ENCODE data around the gene NAA80. TPM values are rescaled to one million over a fixed set of nuclear protein-coding genes. Genes with fewer than 3 reads are reported as not detected.

Gene NAA80, protein sequence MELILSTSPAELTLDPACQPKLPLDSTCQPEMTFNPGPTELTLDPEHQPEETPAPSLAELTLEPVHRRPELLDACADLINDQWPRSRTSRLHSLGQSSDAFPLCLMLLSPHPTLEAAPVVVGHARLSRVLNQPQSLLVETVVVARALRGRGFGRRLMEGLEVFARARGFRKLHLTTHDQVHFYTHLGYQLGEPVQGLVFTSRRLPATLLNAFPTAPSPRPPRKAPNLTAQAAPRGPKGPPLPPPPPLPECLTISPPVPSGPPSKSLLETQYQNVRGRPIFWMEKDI
- 2.2 and 3.8 TPM in 2 replicates for total RNA-seq

DNA sequence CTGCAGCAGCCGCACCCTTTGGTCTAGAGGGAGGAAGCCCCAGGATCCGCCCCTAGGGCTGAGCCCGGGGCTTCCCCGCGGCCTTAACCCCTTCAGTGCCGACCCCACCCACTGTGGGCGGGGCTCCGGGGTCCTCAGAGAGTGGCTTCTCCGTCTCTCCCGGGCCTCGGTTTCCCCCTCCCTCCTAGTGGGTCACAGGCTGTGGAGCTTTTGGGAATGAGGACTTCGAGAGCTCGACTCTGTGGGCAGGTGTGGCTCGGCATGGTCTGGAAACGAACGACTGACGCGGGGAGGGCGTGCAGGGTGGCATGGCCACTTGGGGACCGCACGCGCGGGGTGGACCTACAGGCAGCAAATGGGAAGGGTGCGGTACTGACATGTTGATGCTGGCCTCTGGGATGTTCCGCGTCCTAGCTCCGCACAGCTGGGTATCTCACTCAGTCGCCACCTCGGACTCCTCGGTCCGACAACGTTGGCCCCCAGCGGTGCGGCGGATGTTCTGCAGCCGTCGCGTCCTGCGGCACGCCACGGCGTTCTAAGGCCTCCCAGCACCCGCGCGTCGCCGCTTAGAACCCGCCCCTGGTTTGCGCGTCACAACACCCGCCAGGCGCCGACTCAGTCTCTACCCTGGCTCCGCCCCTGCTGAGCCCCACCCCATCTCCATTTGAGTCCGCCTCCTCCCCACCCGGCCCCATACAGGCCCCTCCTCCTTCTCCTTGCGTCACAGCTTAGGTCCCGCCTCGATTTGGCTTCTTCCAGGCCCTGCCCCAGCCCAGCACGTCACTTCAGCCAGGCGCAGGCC is at the start of gene NAA80, which contains the start of gene HYAL3:
Gene NAA80, minus strand, starts transcription at position 570 of the 802 bp plus-strand sequence. CDS start 1,942 bp downstream, outside the sequence.
Gene HYAL3, minus strand, starts transcription at position 570 of the 802 bp plus-strand sequence. CDS start 3,803 bp downstream, outside the sequence.

DNA sequence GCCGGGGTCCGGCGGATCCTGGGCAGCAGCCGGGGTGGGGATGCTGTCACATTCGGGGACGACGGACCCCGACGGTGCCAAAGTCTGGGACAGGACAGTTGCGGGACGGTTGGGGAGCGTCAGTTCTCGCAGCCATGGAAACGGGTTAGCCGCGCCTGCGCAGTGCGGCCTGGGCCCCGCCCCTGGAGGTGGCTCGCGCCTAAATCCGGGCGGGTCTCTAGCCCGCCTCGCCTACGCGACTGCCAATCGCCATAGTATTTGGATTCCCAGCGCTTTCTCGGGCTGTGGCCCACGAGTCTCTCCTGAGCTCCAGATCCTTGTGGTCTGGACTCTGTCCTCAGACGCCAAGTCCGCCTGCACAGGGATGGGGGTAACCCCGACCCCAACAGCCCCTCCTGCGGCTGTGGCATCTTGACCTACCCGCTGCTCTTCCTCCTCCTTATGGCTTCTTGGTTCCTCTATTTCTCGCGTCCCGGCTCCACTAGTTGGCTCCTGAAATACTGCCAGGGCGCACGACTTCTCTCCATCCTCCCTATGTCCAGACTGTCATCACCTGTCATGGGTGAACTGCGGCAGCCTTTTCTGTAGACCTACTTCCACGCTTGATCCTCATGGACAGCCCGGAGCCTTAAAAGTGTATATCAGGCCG is 46.5 kb upstream of the NAA80 start, which contains the start of gene ZMYND10:
Gene ZMYND10, minus strand, starts transcription at position 147 of the 649 bp plus-strand sequence. CDS start 153 bp downstream, outside the sequence.

DNA sequence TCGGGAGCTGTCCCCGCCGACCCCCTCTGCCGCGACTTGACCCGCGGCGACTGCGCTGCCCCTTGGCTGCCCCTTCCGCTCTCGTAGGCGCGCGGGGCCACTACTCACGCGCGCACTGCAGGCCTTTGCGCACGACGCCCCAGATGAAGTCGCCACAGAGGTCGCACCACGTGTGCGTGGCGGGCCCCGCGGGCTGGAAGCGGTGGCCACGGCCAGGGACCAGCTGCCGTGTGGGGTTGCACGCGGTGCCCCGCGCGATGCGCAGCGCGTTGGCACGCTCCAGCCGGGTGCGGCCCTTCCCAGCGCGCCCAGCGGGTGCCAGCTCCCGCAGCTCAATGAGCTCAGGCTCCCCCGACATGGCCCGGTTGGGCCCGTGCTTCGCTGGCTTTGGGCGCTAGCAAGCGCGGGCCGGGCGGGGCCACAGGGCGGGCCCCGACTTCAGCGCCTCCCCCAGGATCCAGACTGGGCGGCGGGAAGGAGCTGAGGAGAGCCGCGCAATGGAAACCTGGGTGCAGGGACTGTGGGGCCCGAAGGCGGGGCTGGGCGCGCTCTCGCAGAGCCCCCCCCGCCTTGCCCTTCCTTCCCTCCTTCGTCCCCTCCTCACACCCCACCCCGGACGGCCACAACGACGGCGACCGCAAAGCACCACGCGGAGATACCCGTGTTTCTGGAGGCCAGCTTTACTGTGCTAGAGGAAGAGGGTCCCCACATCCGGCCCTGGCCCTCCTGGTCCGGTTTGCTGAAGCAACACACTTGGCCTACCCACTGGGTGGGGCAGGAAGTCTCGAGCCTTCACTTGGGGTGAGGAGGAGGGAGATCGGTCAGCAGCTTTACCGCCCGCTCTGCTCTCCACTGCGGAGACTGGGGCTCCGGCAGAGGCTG is 41.5 kb upstream of the NAA80 start, which contains the start of gene RASSF1:
Gene RASSF1, minus strand, starts transcription at position 389 of the 882 bp plus-strand sequence. Its CDS starts 31 bp downstream, at position 358.

DNA sequence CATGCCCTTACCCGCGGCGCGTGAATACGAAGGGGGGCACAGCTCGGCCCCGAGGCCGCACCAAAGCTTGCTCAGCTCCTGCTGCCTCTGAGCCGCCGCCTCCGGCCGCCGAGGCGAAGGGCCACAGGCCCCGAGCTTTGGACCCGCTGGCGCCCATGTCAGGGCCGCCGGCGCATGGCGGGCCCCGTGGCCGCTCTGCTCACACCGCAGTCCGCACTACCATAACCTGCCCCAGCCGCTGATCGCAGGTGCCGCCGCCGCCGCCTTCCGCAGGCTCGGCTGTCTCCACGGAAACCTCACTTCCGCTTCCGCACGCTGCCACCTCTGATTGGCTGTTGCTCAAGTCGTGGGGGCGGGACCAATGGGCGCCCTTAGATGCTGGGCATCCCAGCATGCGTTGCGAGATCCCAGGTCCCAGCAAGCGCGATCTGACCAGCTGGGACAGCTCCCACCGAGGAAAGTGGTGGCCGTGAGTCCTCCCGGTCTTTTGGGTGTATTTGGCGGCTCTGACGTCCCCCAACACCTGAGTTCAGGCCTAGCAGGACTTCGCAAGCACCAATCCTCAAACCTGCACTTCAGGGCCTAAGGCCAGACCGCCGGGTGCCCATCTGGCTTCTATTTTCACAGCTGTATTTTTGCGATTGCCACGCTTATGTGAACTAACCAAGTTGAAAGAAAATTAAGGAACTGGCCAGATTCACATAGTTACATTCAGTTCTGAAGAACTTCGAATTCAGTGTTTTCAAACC is 28.9 kb upstream of the NAA80 start, which contains the start of gene TUSC2:
Gene TUSC2, minus strand, starts transcription at position 281 of the 749 bp plus-strand sequence. Its CDS starts 124 bp downstream, at position 157.

DNA sequence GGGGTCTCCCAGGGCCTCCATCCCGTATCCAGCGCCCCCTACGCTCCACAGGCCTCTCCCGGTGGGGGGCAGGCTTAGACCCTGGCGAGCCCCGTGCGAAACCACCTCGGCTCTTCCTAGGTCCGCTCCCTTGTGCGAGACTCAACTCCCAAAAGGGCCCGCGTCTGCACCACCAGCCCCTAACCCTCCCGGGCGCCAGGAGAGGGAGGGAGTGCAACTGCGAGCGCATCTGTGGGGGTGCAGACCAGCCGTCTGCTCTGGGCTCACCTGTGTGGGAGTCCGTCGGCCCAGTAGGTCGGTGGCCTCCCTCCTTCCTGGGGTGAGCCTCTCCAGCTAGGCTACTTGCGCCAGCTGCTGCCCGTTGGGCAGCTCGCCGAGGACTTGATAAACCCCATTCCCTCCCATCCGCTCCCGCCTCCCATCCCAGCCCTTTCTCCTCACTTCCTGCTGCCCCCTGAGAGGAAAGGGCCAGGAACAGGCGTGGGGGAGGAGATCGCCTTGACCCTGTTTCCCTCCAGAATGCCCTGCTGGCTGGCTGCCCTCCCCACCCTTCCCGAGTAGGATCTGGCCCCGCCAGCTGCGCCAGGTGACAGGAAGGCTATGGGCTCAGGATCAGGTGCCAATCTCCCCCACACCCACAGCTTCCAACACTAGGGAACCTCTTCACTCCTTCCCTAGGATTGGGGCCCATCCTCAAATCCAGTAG is 23.3 kb upstream of the NAA80 start, which contains the start of gene HYAL2:
Gene HYAL2, minus strand, starts transcription at position 360 of the 706 bp plus-strand sequence. CDS start 2,256 bp downstream, outside the sequence.

DNA sequence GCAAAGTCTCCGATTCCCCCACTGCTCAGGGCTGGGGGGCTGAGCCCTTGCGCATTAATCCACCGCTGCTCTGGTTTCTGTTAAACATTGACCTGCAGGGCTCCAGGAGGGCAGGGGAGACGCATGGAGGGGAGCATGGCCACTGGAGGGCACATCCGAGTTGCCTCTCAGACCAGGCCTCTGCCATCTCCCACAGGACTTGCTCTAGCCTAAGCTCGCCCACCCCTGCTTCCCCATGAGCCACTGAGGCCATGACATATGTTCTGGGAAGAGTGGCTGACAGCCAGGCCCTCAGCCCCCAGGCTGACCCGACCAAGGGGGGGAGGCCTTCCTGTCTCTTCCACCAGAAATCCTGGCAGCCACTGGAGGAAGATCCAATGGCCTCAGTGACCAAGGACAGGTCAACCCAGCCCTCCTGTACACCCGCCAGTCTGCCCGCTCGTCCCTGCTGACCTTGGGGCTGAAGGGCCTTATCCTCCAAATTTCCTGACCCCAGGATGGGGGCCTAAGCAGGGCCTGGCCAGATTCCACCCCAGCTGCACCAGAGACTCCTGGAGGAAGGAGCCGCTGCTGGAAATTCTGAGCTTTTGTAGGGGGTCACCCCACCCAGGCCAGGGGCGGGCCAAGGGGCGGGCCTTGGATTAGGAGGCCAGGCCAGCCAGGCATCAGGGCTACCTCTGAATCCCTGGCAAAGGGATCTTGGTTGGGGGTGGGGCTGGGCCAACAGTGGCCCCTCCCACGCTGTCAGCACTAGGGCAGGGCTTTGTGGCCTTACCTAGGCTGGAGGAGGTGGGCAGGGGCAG is 4.0 kb upstream of the NAA80 start, which contains the start of gene HYAL1:
Gene HYAL1, minus strand, starts transcription at position 562 of the 803 bp plus-strand sequence. CDS start 618 bp downstream, outside the sequence.

DNA sequence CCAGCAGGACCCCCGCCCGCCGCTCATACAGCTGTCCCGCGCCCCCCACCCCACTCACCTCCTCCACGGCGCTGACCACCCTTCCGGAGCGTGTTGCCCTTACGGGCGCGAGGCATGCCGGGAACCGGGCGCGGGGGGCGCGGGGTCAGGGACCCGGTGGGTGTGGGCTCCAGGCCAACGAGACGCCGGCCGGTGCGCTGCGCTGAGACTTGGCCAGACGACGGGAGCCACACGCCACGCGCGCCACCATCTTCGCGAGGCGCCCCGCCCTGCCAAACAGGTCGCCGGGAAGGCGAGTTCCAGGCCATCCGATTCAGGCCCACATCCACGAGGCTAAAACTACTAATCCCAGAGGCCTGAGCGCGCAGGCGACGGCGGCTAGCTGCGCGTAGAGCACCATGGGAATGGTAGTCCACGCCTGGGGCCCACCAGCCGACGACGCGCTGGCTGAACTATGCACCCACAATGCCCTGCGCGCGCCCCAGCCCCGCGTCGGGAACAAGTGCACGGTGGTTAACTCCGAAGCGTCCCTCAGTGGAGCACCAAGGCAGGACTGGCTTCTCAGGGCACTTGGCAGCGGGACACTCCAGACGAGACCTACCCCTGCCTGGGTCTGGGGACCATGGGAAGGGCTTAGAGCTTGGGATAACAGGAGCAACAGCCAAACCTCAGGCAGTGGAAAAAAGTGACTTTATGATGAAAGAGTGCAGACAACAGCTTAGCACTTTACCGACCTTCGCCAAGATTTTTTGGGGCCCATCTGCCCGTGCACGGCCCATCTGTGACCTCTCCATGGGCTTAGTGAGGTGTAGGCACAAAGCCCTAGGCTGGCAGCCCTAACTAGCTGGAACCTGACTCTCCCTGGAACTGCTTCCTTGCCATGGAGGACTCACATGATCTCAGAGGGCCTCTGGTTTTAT is 6.8 kb downstream of the NAA80 start, which contains the start of gene IFRD2:
Gene IFRD2, minus strand, starts transcription at position 271 of the 920 bp plus-strand sequence. Its CDS starts 155 bp downstream, at position 116.

DNA sequence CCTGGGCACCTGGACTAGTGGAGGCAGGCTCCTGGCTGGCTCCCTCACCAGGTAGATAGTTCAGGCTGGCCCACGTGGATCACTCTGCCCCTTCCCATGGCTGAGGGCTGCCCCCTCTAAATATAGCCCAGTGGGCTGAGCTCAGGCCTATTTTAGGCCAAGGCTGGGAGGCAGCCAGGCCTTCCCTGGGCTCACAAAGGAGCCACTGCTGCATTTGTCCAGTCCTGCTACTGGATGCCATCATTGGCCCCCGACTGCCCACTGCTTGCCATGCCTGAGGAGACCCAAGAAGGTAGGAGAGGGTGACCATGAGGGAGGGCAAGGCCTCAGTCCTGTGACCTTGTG is 20.4 kb downstream of the NAA80 start, which contains the start of gene LSMEM2:
Gene LSMEM2, plus strand, starts transcription at position 208 of the 345 bp plus-strand sequence. Its CDS starts 27 bp downstream, at position 235.

DNA sequence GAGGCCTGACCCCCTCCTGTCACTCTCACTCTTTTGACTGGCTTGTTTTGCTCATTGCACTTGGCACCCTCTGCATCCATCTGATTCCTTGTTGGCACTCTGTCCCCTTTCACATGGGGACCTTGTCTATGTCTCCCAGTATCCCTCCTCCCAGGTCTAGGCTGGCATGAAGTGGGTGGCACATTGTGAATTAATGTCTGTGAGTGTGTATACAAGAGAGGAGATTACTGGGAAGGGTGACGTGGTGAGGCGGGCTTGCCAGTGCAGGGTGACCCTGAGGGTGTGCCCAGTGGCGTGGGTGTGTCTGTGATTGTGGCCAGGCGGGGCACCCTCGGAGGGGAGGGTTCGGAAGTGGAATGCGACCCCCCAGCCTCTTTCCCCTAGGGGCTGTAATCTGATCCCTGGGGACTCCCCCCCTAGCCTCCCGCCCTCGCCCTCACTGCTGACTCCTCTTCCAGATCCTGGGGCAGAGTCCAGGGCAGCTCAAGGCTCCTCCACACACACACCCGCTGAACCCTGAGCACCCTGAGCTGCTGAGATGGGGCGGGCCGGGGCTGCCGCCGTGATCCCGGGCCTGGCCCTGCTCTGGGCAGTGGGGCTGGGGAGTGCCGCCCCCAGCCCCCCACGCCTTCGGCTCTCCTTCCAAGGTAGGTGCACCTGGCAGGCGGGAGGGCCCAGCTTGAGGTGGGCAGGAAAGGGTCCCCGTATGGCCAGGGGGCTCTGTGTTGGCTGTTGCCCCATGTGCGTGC is 30.3 kb downstream of the NAA80 start, which contains the start of gene SEMA3B:
Gene SEMA3B, plus strand, starts transcription at position 445 of the 749 bp plus-strand sequence. Its CDS starts 94 bp downstream, at position 539.

Other genes starting within 250 kb of the NAA80 start
- 115 and 400 TPM in 2 replicates for gene RBM5, start 210.5 kb downstream of the NAA80 start, total RNA-seq
- gene SEMA3F, start 144.1 kb downstream of the NAA80 start, total RNA-seq = 2.1 and 4.7 TPM in 2 replicates
- gene GNAT1, start 107.8 kb downstream of the NAA80 start, total RNA-seq = not detected in 2 replicates
- not detected in 2 replicates for gene SLC38A3, start 94.1 kb downstream of the NAA80 start, total RNA-seq
- 293 and 296 TPM in 2 replicates for gene GNAI2, start 63.2 kb downstream of the NAA80 start, total RNA-seq
- 31.7 and 36.9 TPM in 2 replicates for gene SEMA3B, start 30.3 kb downstream of the NAA80 start, total RNA-seq
- not detected in 2 replicates for gene LSMEM2, start 20.3 kb downstream of the NAA80 start, total RNA-seq
- gene IFRD2, start 7.0 kb downstream of the NAA80 start, total RNA-seq = 24.2 and 26.0 TPM in 2 replicates
- 3.9 and 6.6 TPM in 2 replicates for gene HYAL3, start within 50 bp of the NAA80 start, total RNA-seq
- 1.2 and 2.7 TPM in 2 replicates for gene HYAL1, start 4.2 kb upstream of the NAA80 start, total RNA-seq
- gene HYAL2, start 23.3 kb upstream of the NAA80 start, total RNA-seq = 62.7 and 75.0 TPM in 2 replicates
- 8.4 and 9.5 TPM in 2 replicates for gene TUSC2, start 28.8 kb upstream of the NAA80 start, total RNA-seq
- gene RASSF1, start 41.4 kb upstream of the NAA80 start, total RNA-seq = 35.1 and 38.6 TPM in 2 replicates
- gene ZMYND10, start 46.3 kb upstream of the NAA80 start, total RNA-seq = 1.3 and 1.4 TPM in 2 replicates
- gene NPRL2, start 51.4 kb upstream of the NAA80 start, total RNA-seq = 22.5 and 30.1 TPM in 2 replicates
- gene CYB561D2, start 51.5 kb upstream of the NAA80 start, total RNA-seq = 24.0 and 26.0 TPM in 2 replicates
- 29.2 and 32.9 TPM in 2 replicates for gene TMEM115, start 60.1 kb upstream of the NAA80 start, total RNA-seq
- gene CACNA2D2, start 204.2 kb upstream of the NAA80 start, total RNA-seq = 0.09 and 0.16 TPM in 2 replicates